SK-N-MC (cell line): Measurements from ENCODE around the gene GREB1L.

Experiments used
- EZH2 ChIP-seq: fragments of 200-600 bp; sonication (generic); IDR thresholded peaks from one replicate; pipeline ENCODE4 v1.6.1; 2017; ENCODE audit warnings: antibody characterized with exemption
- POLR2AphosphoS5 ChIP-seq: IDR thresholded peaks from 2 replicates; pipeline ENCODE4 v1.6.1; 2012; ENCODE audit warnings: mild to moderate bottlenecking, low read depth, low read length, borderline replicate concordance

DNA sequence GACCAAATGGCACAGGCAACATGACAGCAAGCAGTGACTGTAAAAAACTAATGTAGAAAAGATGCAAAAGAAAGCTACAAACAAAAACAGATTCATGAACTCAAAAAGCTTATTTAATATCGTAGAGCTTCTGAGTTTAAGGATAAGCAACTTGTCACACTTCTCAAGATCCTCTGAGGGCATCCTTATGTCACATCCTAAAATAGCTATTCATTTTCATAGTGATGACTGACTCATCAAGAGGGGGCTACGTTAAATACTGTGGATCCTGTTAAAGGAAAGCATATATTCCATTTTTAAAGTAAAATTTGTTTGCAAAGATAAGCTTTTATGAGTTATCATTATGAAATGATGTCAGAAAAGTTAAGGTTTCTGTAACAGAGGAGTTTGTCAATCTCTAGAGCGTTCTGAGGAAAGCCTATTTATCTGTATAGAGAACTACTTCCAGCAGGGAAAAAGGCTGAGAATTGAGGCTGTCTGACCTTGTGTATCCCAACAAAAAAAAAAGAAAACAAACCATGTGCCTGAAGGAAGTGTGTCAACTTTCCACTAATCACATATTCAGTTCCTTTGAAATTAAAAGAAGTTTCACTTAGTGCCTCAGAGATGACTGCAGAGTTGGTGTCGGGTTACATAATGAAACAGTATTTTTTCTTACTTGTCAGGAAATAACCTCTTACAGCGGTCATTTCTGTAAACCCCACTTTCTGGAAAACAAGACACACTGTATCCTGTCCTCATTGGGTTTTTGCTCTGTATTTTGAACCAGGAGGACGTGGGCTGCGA lies 243.0 kb downstream of the GREB1L start:
- TF ChIP-seq POLR2AphosphoS5 (no peak), EZH2 (no peak)
